Neuronal stem cell (in vitro differentiated cells): Measurements from ENCODE around the gene EPB41L5.

Experiments
- DNase-seq: peaks from one replicate; pipeline ENCODE4 v3.0.0-alpha.2; 2013; ENCODE audit warnings: low spot score
- H2AFZ ChIP-seq: one replicate; pipeline ENCODE4 v1.6.1; 2013; ENCODE audit warnings: mild to moderate bottlenecking, low read length, inconsistent platforms
- H2AK5ac ChIP-seq: 2 replicates; pipeline ENCODE4 v1.6.1; 2013; ENCODE audit warnings: low read depth, mild to moderate bottlenecking, inconsistent platforms, low read length, moderate library complexity, mixed read lengths
- H2BK120ac ChIP-seq: 2 replicates; pipeline ENCODE4 v1.6.1; 2013; ENCODE audit warnings: low read depth, mild to moderate bottlenecking, inconsistent platforms, low read length, moderate library complexity, mixed read lengths
- H2BK12ac ChIP-seq: one replicate; pipeline ENCODE4 v1.6.1; 2013; ENCODE audit warnings: low read length, inconsistent platforms
- H2BK15ac ChIP-seq: 2 replicates; pipeline ENCODE4 v1.6.1; 2013; ENCODE audit warnings: mild to moderate bottlenecking, low read length, inconsistent platforms, mixed read lengths
- H2BK5ac ChIP-seq: one replicate; pipeline ENCODE4 v1.6.1; 2013; ENCODE audit warnings: inconsistent platforms, mild to moderate bottlenecking, low read length, moderate library complexity
- H3K14ac ChIP-seq: one replicate; pipeline ENCODE4 v1.6.1; 2013; ENCODE audit warnings: low read length, inconsistent platforms
- H3K18ac ChIP-seq: 2 replicates; pipeline ENCODE4 v1.6.1; 2013; ENCODE audit warnings: low read length, inconsistent platforms
- H3K23ac ChIP-seq: 2 replicates; pipeline ENCODE4 v1.6.1; 2013; ENCODE audit warnings: low read depth, mild to moderate bottlenecking, mixed read lengths, low read length, inconsistent platforms; ENCODE audit not compliant: poor library complexity
- H3K27ac ChIP-seq: replicated peaks from 3 replicates; pipeline ENCODE4 v1.5.1; 2013; ENCODE audit warnings: low read length, inconsistent platforms
- H3K27me3 ChIP-seq, 3 experiments: 2 replicates each; pipeline ENCODE4 v1.6.1; 2013; ENCODE audit warnings: low read length in 3 of 3, mild to moderate bottlenecking in 2 of 3, inconsistent platforms in 1 of 3, low read depth in 1 of 3, mixed read lengths in 1 of 3, moderate library complexity in 1 of 3; ENCODE audit not compliant: control insufficient read depth in 3 of 3, insufficient read depth in 3 of 3
- H3K36me3 ChIP-seq, 2 donors: replicated peaks in 1 of 2; 2 replicates each; pipeline ENCODE4 v1.6.1; 2013; ENCODE audit warnings: low read length in 2 of 2; ENCODE audit not compliant: control insufficient read depth in 2 of 2, insufficient read depth in 2 of 2
- H3K4ac ChIP-seq: 2 replicates; pipeline ENCODE4 v1.6.1; 2013; ENCODE audit warnings: inconsistent platforms, mild to moderate bottlenecking, low read length, moderate library complexity
- H3K4me1 ChIP-seq, 2 donors: 1 replicate in 1 of 2; 2 replicates in 1 of 2; pipeline ENCODE4 v1.6.1; 2013; ENCODE audit warnings: low read length in 2 of 2, low read depth in 1 of 2; ENCODE audit not compliant: control insufficient read depth in 2 of 2, insufficient read depth in 1 of 2
- H3K4me2 ChIP-seq: one replicate; pipeline ENCODE4 v1.6.1; 2013; ENCODE audit warnings: mild to moderate bottlenecking, low read length, inconsistent platforms; ENCODE audit not compliant: insufficient read depth, poor library complexity, severe bottlenecking
- H3K4me3 ChIP-seq, 2 donors: 2 replicates each; pipeline ENCODE4 v1.5.1; 2013; ENCODE audit warnings: low read length in 2 of 2, mild to moderate bottlenecking in 2 of 2, inconsistent platforms in 1 of 2, moderate library complexity in 1 of 2
- H3K79me1 ChIP-seq: one replicate; pipeline ENCODE4 v1.6.1; 2013; ENCODE audit warnings: low read depth, mild to moderate bottlenecking, inconsistent platforms, low read length, moderate library complexity
- H3K9ac ChIP-seq: one replicate; pipeline ENCODE4 v1.6.1; 2013; ENCODE audit warnings: mild to moderate bottlenecking, low read depth, low read length, inconsistent platforms; ENCODE audit not compliant: poor library complexity
- H3K9me3 ChIP-seq, 2 donors: replicated peaks in 1 of 2; 2 replicates each; pipeline versions ENCODE3 to v1.6.1; 2013; ENCODE audit warnings: low read length in 2 of 2, mild to moderate bottlenecking in 2 of 2, inconsistent platforms in 1 of 2, low read depth in 1 of 2, mixed read lengths in 1 of 2, moderate library complexity in 1 of 2; ENCODE audit not compliant: control insufficient read depth in 2 of 2, insufficient read depth in 1 of 2
- H4K8ac ChIP-seq: one replicate; pipeline ENCODE4 v1.6.1; 2013; ENCODE audit warnings: low read depth, mild to moderate bottlenecking, inconsistent platforms, low read length, moderate library complexity
- H4K91ac ChIP-seq: one replicate; pipeline ENCODE4 v1.6.1; 2013; ENCODE audit warnings: low read length, low read depth, mild to moderate bottlenecking, inconsistent platforms; ENCODE audit not compliant: poor library complexity
- WGBS, 2 donors: extraction: QIAGEN DNeasy Blood & Tissue Kit; methylation state at CpG; one replicate each; pipeline ENCODE4 v1.1.7; 2013; ENCODE audit warnings: missing lambda C conversion rate in 2 of 2, mixed read lengths in 1 of 2; ENCODE audit not compliant: insufficient read length in 2 of 2, insufficient replicate concordance in 1 of 2; ENCODE audit errors: extremely low coverage in 2 of 2; 5-methylcytosine and 5-hydroxymethylcytosine counted together

The EPB41L5 gene

GRCh38 chr2:120014226-120014980 is 1.5 kb downstream of the EPB41L5 start:
- Histone ChIP-seq H3K27ac (no peak overlapping the region), H2BK15ac (no peak overlapping the region), H4K8ac (no peak overlapping the region), H3K18ac (no peak overlapping the region), H2BK12ac (no peak overlapping the region), H3K36me3 (peaks cover 2 to 8% of the 10 kb centered on the region in 2 donors), H3K23ac (no peak overlapping the region), H3K4me1 (peaks cover 5% of the 10 kb centered on the region in 2 donors), H3K79me1 (peaks cover 2% of the 10 kb centered on the region), H2BK120ac (no peak overlapping the region), H3K9ac (no peak overlapping the region), H3K27me3 (no peaks in the 10 kb centered on the region), H2BK5ac (no peak overlapping the region), H3K4ac (no peak overlapping the region), H4K91ac (no peak overlapping the region), H2AFZ (no peak overlapping the region), H3K9me3 (peaks cover 0 to 6% of the 10 kb centered on the region in 2 donors), H2AK5ac (no peak overlapping the region), H3K14ac (no peak overlapping the region), H3K4me2 (no peak overlapping the region), H3K4me3 (peak overlapping the region in 1 of 2 donors; percentile 92)
- no CpG with 5 or more reads among the region's 8 CpGs for WGBS, 2 donors
- DNase-seq: no peak

- Histone ChIP-seq H3K18ac (no peak overlapping the region), H3K4ac (no peak overlapping the region), H3K9me3 (peaks cover 0 to 6% of the 10 kb centered on the region in 2 donors), H3K79me1 (peaks cover 2% of the 10 kb centered on the region), H3K27ac (no peak overlapping the region), H2BK15ac (no peak overlapping the region), H2AK5ac (no peak overlapping the region), H3K4me1 (peaks cover 5% of the 10 kb centered on the region in 2 donors), H4K91ac (no peak overlapping the region), H2BK120ac (no peak overlapping the region), H3K27me3 (no peaks in the 10 kb centered on the region), H2BK5ac (no peak overlapping the region), H2BK12ac (no peak overlapping the region), H3K4me2 (no peak overlapping the region), H3K36me3 (peaks cover 2 to 17% of the 10 kb centered on the region in 2 donors), H3K4me3 (no peak overlapping the region), H3K23ac (no peak overlapping the region), H3K9ac (no peak overlapping the region), H2AFZ (no peak overlapping the region), H3K14ac (no peak overlapping the region), H4K8ac (no peak overlapping the region)
- no CpG with 5 or more reads among the region's 3 CpGs for WGBS, 2 donors
- DNase-seq: no peak
These were observed 3.9 kb downstream of the EPB41L5 start for GRCh38 chr2:120016800-120017199.

GRCh38 chr2:120017201-120017600 is 4.3 kb downstream of the EPB41L5 start:
- no peak overlapping the region for H2AFZ ChIP-seq
- peaks cover 2 to 17% of the 10 kb centered on the region in 2 donors for H3K36me3 ChIP-seq
- no peak overlapping the region for H3K9ac ChIP-seq
- no peak for DNase-seq
- H3K79me1 ChIP-seq: peaks cover 2% of the 10 kb centered on the region
- no peaks in the 10 kb centered on the region for H3K27me3 ChIP-seq
- H4K91ac ChIP-seq: no peak overlapping the region
- H2BK5ac ChIP-seq: no peak overlapping the region
- H2BK120ac ChIP-seq: no peak overlapping the region
- no peak overlapping the region for H4K8ac ChIP-seq
- H3K9me3 ChIP-seq: peaks cover 0 to 6% of the 10 kb centered on the region in 2 donors
- H2AK5ac ChIP-seq: no peak overlapping the region
- H3K4me2 ChIP-seq: no peak overlapping the region
- no peak overlapping the region for H2BK15ac ChIP-seq
- H3K4ac ChIP-seq: no peak overlapping the region
- no peak overlapping the region for H3K23ac ChIP-seq
- no peak overlapping the region for H2BK12ac ChIP-seq
- H3K27ac ChIP-seq: no peak overlapping the region
- H3K14ac ChIP-seq: no peak overlapping the region
- H3K18ac ChIP-seq: no peak overlapping the region
- H3K4me3 ChIP-seq: no peak overlapping the region
- no CpG with 5 or more reads among the region's 2 CpGs for WGBS, 2 donors
- peaks cover 5% of the 10 kb centered on the region in 2 donors for H3K4me1 ChIP-seq

GRCh38 chr2:120018549-120018948 is 5.7 kb downstream of the EPB41L5 start:
- H3K18ac ChIP-seq: no peak overlapping the region
- H3K9me3 ChIP-seq: peaks cover 0 to 6% of the 10 kb centered on the region in 2 donors
- no peak overlapping the region for H3K23ac ChIP-seq
- H3K27me3 ChIP-seq: no peaks in the 10 kb centered on the region
- no peak for DNase-seq
- no peak overlapping the region for H4K91ac ChIP-seq
- no peak overlapping the region for H3K9ac ChIP-seq
- H2BK15ac ChIP-seq: no peak overlapping the region
- H3K4ac ChIP-seq: no peak overlapping the region
- no peak overlapping the region for H3K4me2 ChIP-seq
- peaks cover 4 to 5% of the 10 kb centered on the region in 2 donors for H3K4me1 ChIP-seq
- H4K8ac ChIP-seq: no peak overlapping the region
- no peak overlapping the region for H2BK5ac ChIP-seq
- no peak overlapping the region for H3K4me3 ChIP-seq
- H2BK120ac ChIP-seq: no peak overlapping the region
- H2AFZ ChIP-seq: no peak overlapping the region
- no peak overlapping the region for H2BK12ac ChIP-seq
- no peak overlapping the region for H3K27ac ChIP-seq
- WGBS, 2 donors: no CpG with 5 or more reads among the region's 4 CpGs
- H3K14ac ChIP-seq: no peak overlapping the region
- no peak overlapping the region for H2AK5ac ChIP-seq
- peaks cover 2 to 17% of the 10 kb centered on the region in 2 donors for H3K36me3 ChIP-seq
- peaks cover 2% of the 10 kb centered on the region for H3K79me1 ChIP-seq
